ENCODE results near the gene HLF.

The HLF gene

GRCh38 chr17:55366020-55366481, 101.3 kb downstream of the HLF start:
- no peak for DNase-seq

GRCh38 chr17:55368706-55369105, 103.9 kb downstream of the HLF start:
- DNase-seq, result no peak
